Measurements from ENCODE around the gene SYT14. TPM values are rescaled to one million over a fixed set of nuclear protein-coding genes. Genes with fewer than 3 reads are reported as not detected.

The SYT14 gene
- polyA plus RNA-seq, 1 donor from 2014 or later: 21.9 TPM

GRCh38 chr1:209931141-209931540 lies 6.9 kb upstream of the SYT14 start:
- no peaks in the 10 kb centered on the region for H3K9me3 ChIP-seq (ENCODE audit: low read length)
- H3K27ac ChIP-seq (ENCODE audit: low read length): no peak overlapping the region
- no peaks in the 10 kb centered on the region for H3K27me3 ChIP-seq (ENCODE audit: insufficient read depth, low read depth, low read length)
- no peak overlapping the region for H2AFZ ChIP-seq (ENCODE audit: low read depth, low read length)
- H4K20me1 ChIP-seq (ENCODE audit: insufficient read depth): no peaks in the 10 kb centered on the region
- H3K4me2 ChIP-seq (ENCODE audit: low read length): no peak overlapping the region
- H3K9me2 ChIP-seq (ENCODE audit: insufficient read depth, low read length): no peaks in the 10 kb centered on the region
- H3K36me3 ChIP-seq (ENCODE audit: insufficient read depth, low read length): no peaks in the 10 kb centered on the region
- H3K79me2 ChIP-seq (replicated peaks; ENCODE audit: insufficient read depth, low read length): no peaks in the 10 kb centered on the region
- no peak for TF ChIP-seq RAD21 (conservative IDR thresholded peaks at IDR 0.05)
- no peak for TF ChIP-seq MXI1 (conservative IDR thresholded peaks at IDR 0.05; ENCODE audit: poor library complexity, severe bottlenecking)
- no peak for TF ChIP-seq CTCF (IDR thresholded peaks at IDR 0.05; ENCODE audit: poor library complexity, severe bottlenecking)
- TF ChIP-seq REST (IDR thresholded peaks at IDR 0.05; ENCODE audit: borderline replicate concordance): no peak
- no peak for TF ChIP-seq EP300 (conservative IDR thresholded peaks at IDR 0.05; ENCODE audit: poor library complexity, severe bottlenecking)
- TF ChIP-seq SMC3 (conservative IDR thresholded peaks at IDR 0.05; ENCODE audit: poor library complexity): no peak
- TF ChIP-seq POLR2AphosphoS5 (IDR thresholded peaks at IDR 0.05): no peak
- TF ChIP-seq TAF1 (IDR thresholded peaks at IDR 0.05; ENCODE audit: low read depth): no peak
- no peak for TF ChIP-seq EZH2 (IDR thresholded peaks at IDR 0.05; ENCODE audit: borderline replicate concordance, insufficient read depth, low read length, poor library complexity, severe bottlenecking)
- no peaks in the 10 kb centered on the region for H3F3A ChIP-seq (ENCODE audit: insufficient read depth, low read length, poor library complexity, severe bottlenecking)
- no peak overlapping the region for H3K4me3 ChIP-seq (ENCODE audit: low read length)
- H3K9ac ChIP-seq (ENCODE audit: low read length): no peak overlapping the region

DNA sequence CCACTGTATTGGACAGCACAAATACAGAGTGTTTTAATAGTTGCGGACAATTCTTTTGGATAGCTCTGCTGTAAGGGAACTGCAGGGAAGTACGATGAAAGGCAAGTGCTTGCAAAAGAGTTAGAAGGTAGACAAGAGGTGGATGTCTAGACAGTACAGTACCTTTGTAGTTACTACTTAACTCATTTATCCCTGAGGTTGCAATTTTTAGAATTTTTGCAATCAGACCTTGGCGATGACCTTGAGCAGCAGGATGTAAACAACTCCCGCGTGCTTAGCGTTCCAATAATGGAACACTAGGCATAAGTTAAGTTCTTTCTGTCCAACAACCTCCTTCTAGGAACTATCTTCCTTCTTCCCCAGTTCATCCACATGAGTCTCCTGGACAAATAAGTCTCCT lies 1.9 kb upstream of the SYT14 start:
- no peaks in the 10 kb centered on the region for H3K27me3 ChIP-seq (ENCODE audit: insufficient read depth, low read depth, low read length)
- no peak overlapping the region for H3K4me2 ChIP-seq (ENCODE audit: low read length)
- H3K27ac ChIP-seq (ENCODE audit: low read length): no peak overlapping the region
- no peaks in the 10 kb centered on the region for H3F3A ChIP-seq (ENCODE audit: insufficient read depth, low read length, poor library complexity, severe bottlenecking)
- no peaks in the 10 kb centered on the region for H3K9me2 ChIP-seq (ENCODE audit: insufficient read depth, low read length)
- TF ChIP-seq REST (IDR thresholded peaks at IDR 0.05; ENCODE audit: borderline replicate concordance): no peak
- no peak for TF ChIP-seq MXI1 (conservative IDR thresholded peaks at IDR 0.05; ENCODE audit: poor library complexity, severe bottlenecking)
- no peak for TF ChIP-seq CTCF (IDR thresholded peaks at IDR 0.05; ENCODE audit: poor library complexity, severe bottlenecking)
- TF ChIP-seq POLR2AphosphoS5 (IDR thresholded peaks at IDR 0.05): no peak
- no peak for TF ChIP-seq SMC3 (conservative IDR thresholded peaks at IDR 0.05; ENCODE audit: poor library complexity)
- TF ChIP-seq RAD21 (conservative IDR thresholded peaks at IDR 0.05): no peak
- no peak for TF ChIP-seq TAF1 (IDR thresholded peaks at IDR 0.05; ENCODE audit: low read depth)
- TF ChIP-seq EZH2 (IDR thresholded peaks at IDR 0.05; ENCODE audit: borderline replicate concordance, insufficient read depth, low read length, poor library complexity, severe bottlenecking): no peak
- no peak for TF ChIP-seq EP300 (conservative IDR thresholded peaks at IDR 0.05; ENCODE audit: poor library complexity, severe bottlenecking)
- H3K79me2 ChIP-seq (replicated peaks; ENCODE audit: insufficient read depth, low read length): peaks cover 26% of the 10 kb centered on the region
- H4K20me1 ChIP-seq (ENCODE audit: insufficient read depth): no peaks in the 10 kb centered on the region
- H3K9me3 ChIP-seq (ENCODE audit: low read length): no peaks in the 10 kb centered on the region
- no peak overlapping the region for H3K4me3 ChIP-seq (ENCODE audit: low read length)
- H2AFZ ChIP-seq (ENCODE audit: low read depth, low read length): no peak overlapping the region
- no peaks in the 10 kb centered on the region for H3K36me3 ChIP-seq (ENCODE audit: insufficient read depth, low read length)
- no peak overlapping the region for H3K9ac ChIP-seq (ENCODE audit: low read length)

All from neural cell (in vitro differentiated cells).